Testis (tissue), 3 donors: ENCODE results near the gene SMURF2. TPM values are rescaled to one million over a fixed set of nuclear protein-coding genes. Genes with fewer than 3 reads are reported as not detected.

Experiments
- DNase-seq: peaks from one replicate; pipeline ENCODE4 v3.0.0-alpha.2; 2019
- H3K27ac ChIP-seq, 2 donors: fragments of 200-600 bp; sonication (generic); one replicate each; pipeline ENCODE4 v1.5.1; 2019
- H3K27me3 ChIP-seq: fragments of 200-600 bp; sonication (generic); one replicate; pipeline ENCODE4 v1.5.1; 2019
- H3K36me3 ChIP-seq: fragments of 200-600 bp; sonication (generic); one replicate; pipeline ENCODE4 v1.5.1; 2017; ENCODE audit warnings: low read depth; ENCODE audit errors: missing control alignments
- H3K4me1 ChIP-seq: fragments of 200-600 bp; sonication (generic); one replicate; pipeline ENCODE4 v1.5.1; 2019
- H3K4me3 ChIP-seq, 2 donors: fragments of 200-600 bp; sonication (generic); one replicate each; pipeline ENCODE4 v1.5.1; 2017 to 2019
- H3K9me3 ChIP-seq: fragments of 200-600 bp; sonication (generic); one replicate; pipeline ENCODE4 v1.5.1; 2017
- POLR2A ChIP-seq: fragments of 450-650 bp; IDR thresholded peaks from one replicate; pipeline ENCODE4 v1.6.1; 2017; ENCODE audit warnings: antibody characterized with exemption, mild to moderate bottlenecking, moderate library complexity
- WGBS, 2 donors: methylation state at CpG; one replicate each; pipeline ENCODE4 v1.1.5; 2018; 5-methylcytosine and 5-hydroxymethylcytosine counted together
- intact Hi-C: fragments of 100-400 bp; cut with DNase I; formaldehyde crosslinking; loops from one replicate; pipeline ENCODE4 v1.15.1; 2023; ENCODE audit warnings: low total_unique reads
- polyA plus RNA-seq: library from polyadenylated mRNA; stranded (reverse); fragments of 350-450 nt; fragmentation: Illumina TruSeq; extraction: RNeasy Lipid Tissue Mini Kit (QIAGEN cat#74804); gene quantifications from one replicate; pipeline ENCODE4 v1.2.3, GENCODE V29; 2014; ENCODE audit warnings: low read depth, low replicate concordance; ENCODE audit not compliant: insufficient read depth
- total RNA-seq, 2 donors: library from RNA; depleted of rRNA; stranded (reverse); fragments of >200 nt; gene quantifications; one replicate each; pipeline ENCODE4 v1.2.3, GENCODE V29; 2016
- TF ChIP-seq, protein P1 (sequence below), 3 experiments: fragments of 450-650 bp in 2 of 3; fragments of 200-600 bp in 1 of 3; sonication (generic) in 1 of 3; IDR thresholded peaks; one replicate each; pipeline ENCODE4 v1.5.1; 2016 to 2019; ENCODE audit warnings: antibody characterized with exemption in 3 of 3, mild to moderate bottlenecking in 2 of 3, moderate library complexity in 1 of 3

SMURF2 gene
- total and polyA plus RNA-seq, 3 donors from 2014 or later: 28.9 to 50.0 (median 32.2) TPM

DNA sequence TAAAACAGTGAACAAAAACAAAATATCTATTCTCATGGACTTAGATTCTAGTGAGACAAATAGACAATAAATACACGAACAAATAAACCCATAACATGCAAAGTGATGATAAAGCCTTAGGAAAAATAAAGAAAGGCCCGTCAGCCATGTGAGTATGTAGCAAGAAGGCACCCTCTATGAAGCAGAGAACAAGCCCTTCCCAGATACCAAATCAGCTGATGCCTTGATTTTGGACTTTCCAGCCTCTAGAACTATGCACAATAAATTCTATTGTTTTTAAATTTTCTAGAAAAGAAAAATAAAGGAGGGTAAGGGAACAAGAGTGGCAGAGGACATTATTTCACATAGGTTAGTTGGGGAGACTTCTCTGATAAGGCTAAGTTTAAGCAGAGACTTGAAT, 40.7 kb upstream of the SMURF2 start:
- peaks cover 8% of the 10 kb centered on the region for H3K4me1 ChIP-seq
- H3K9me3 ChIP-seq: no peaks in the 10 kb centered on the region
- TF ChIP-seq, protein P1, sequence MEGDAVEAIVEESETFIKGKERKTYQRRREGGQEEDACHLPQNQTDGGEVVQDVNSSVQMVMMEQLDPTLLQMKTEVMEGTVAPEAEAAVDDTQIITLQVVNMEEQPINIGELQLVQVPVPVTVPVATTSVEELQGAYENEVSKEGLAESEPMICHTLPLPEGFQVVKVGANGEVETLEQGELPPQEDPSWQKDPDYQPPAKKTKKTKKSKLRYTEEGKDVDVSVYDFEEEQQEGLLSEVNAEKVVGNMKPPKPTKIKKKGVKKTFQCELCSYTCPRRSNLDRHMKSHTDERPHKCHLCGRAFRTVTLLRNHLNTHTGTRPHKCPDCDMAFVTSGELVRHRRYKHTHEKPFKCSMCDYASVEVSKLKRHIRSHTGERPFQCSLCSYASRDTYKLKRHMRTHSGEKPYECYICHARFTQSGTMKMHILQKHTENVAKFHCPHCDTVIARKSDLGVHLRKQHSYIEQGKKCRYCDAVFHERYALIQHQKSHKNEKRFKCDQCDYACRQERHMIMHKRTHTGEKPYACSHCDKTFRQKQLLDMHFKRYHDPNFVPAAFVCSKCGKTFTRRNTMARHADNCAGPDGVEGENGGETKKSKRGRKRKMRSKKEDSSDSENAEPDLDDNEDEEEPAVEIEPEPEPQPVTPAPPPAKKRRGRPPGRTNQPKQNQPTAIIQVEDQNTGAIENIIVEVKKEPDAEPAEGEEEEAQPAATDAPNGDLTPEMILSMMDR (IDR thresholded peaks at IDR 0.05): no peak
- TF ChIP-seq POLR2A: no peak
- H3K36me3 ChIP-seq: no peaks in the 10 kb centered on the region
- no peak for DNase-seq
- H3K27ac ChIP-seq: no peak overlapping the region
- intact Hi-C loops: no loop called here
- no peaks in the 10 kb centered on the region for H3K27me3 ChIP-seq
- no peak overlapping the region for H3K4me3 ChIP-seq
- WGBS, 2 donors: 84 to 91% methylated on average over 2 of the region's 2 CpGs

DNA sequence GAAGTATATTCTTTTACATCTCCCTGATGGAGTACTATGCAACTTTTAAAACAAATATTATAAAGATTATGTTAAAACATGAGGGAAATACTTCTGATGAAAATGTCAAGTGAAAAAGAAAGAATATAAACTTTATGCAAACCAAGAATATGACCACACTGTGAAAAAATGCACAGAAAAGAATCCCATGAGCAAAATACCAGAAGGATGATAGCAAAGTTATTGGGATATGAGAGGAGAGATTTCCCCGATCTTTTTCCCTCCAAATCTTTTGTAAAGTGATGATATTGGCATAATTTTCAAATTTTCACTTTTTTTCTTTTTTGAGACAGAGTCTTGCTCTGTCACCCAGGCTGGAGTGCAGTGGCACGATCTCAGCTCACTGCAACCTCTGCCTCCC, 36.6 kb upstream of the SMURF2 start:
- TF ChIP-seq, protein P1 (IDR thresholded peaks at IDR 0.05): no peak
- TF ChIP-seq POLR2A: no peak
- H3K4me3 ChIP-seq: no peak overlapping the region
- no peak overlapping the region for H3K27ac ChIP-seq
- WGBS, 2 donors: 89 to 91% methylated on average over 2 of the region's 2 CpGs
- DNase-seq: no peak
- H3K9me3 ChIP-seq: no peaks in the 10 kb centered on the region
- H3K36me3 ChIP-seq: no peaks in the 10 kb centered on the region
- intact Hi-C loops: no loop called here
- H3K4me1 ChIP-seq: peaks cover 4% of the 10 kb centered on the region
- H3K27me3 ChIP-seq: no peaks in the 10 kb centered on the region

DNA sequence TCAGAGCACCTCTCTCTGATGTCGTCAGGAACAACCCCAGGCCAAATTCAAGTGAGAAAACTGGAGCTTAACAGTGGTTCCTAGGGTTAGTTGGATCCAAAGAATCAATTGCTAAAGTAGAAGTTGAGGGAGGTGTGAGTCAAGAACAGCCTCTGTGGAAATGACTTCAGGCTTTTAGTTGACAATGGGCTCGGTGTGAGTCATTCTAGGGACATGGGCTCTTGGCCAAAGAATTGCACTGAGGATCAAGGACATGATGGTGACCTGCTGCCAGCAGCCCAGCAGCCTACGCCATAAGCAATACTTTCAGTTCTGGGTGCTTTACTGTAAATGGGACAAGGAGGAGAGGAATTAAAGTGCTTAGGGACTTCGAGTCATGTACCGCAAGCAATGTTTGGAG, 32.1 kb upstream of the SMURF2 start:
- no peak overlapping the region for H3K27ac ChIP-seq

DNA sequence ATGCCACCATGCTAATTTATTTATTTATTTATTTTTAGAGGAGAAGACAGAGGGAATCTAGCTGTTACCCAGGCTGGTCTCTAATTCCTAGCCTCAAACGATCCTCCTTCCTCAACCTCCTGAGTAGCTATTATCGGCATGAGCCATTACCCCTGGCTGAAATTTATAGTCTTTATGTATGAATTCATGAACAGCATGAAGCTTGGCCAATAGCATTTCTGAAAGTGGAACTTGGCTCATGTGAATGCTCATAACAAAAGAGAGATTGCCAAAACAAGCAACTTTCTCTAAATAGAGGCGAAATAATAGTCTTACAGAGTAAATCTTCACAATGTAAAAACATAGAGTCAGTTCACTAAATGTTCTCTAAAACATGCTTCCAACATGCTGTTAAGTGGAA, 30.1 kb upstream of the SMURF2 start:
- Histone ChIP-seq H3K9me3 (no peaks in the 10 kb centered on the region), H3K36me3 (no peaks in the 10 kb centered on the region), H3K27me3 (no peaks in the 10 kb centered on the region), H3K4me3 (no peak overlapping the region), H3K27ac (no peak overlapping the region), H3K4me1 (peaks cover 4% of the 10 kb centered on the region)
- 38 to 52% methylated on average over 3 of the region's 3 CpGs for WGBS, 2 donors
- intact Hi-C loops: no loop called here
- DNase-seq: no peak
- TF ChIP-seq POLR2A: no peak
- TF ChIP-seq, protein P1 (IDR thresholded peaks at IDR 0.05): no peak

More for the DNA sequence above, 32.1 kb upstream of the SMURF2 start:
- Histone ChIP-seq H3K4me1 (peaks cover 4% of the 10 kb centered on the region), H3K9me3 (no peaks in the 10 kb centered on the region), H3K27me3 (no peaks in the 10 kb centered on the region), H3K36me3 (no peaks in the 10 kb centered on the region), H3K4me3 (no peak overlapping the region)
- intact Hi-C loops: no loop called here
- DNase-seq: peak; percentile 89
- WGBS, 2 donors: 36 to 47% methylated on average over 3 to 5 of the region's 5 CpGs
- TF ChIP-seq, protein P1 (IDR thresholded peaks at IDR 0.05): no peak
- no peak for TF ChIP-seq POLR2A

DNA sequence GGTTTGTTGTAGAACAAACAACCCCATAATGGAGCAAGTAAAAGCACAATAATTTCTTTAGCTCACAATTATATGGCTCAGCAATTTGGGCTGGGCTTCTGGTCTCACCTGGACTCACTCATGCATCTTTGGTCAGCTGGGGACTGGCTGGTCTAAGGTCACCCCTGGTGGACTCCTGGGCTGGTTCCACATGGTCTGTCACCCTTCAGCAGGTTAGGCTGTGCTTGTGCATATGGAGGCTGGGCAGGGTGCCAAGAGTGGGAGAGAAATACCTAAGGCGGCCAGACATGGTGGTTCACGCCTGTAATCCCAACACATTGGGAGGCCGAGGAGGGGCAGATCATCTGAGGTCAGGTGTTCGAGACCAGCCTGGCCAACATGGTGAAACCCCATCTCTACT, 27.0 kb upstream of the SMURF2 start:
- Histone ChIP-seq H3K4me1 (peaks cover 2% of the 10 kb centered on the region), H3K36me3 (no peaks in the 10 kb centered on the region), H3K4me3 (no peak overlapping the region), H3K27ac (no peak overlapping the region), H3K9me3 (no peaks in the 10 kb centered on the region), H3K27me3 (no peaks in the 10 kb centered on the region)
- no peak for TF ChIP-seq POLR2A
- TF ChIP-seq, protein P1 (IDR thresholded peaks at IDR 0.05): no peak
- no peak for DNase-seq
- WGBS, 2 donors: 95 to 96% methylated on average over 4 of the region's 4 CpGs
- intact Hi-C loops: no loop called here
